ENCODE measurements around the gene SNRNP40.
"Not testable (repeated sequence)": the region's sequence is repeated elsewhere in the genome, so short reads cannot be mapped to it uniquely, and the experiment has no call there.

The SNRNP40 gene

GRCh38 chr1:31295874-31296485, 608 bp downstream of the SNRNP40 start:
- TF ChIP-seq CTCF (IDR thresholded peaks at IDR 0.05; ENCODE audit: low read length, missing control alignments), result no peak
- peak overlapping the region; percentile 94 for H3K4me3 ChIP-seq (replicated peaks; ENCODE audit: low read depth, low read length)
- no peak for DNase-seq (ENCODE audit: low read depth)

GRCh38 chr1:31289021-31289420, 7.6 kb downstream of the SNRNP40 start:
- no peak overlapping the region for H3K4me3 ChIP-seq (replicated peaks; ENCODE audit: low read depth, low read length)
- TF ChIP-seq CTCF (IDR thresholded peaks at IDR 0.05; ENCODE audit: low read length, missing control alignments), result no peak
- DNase-seq (ENCODE audit: low read depth), result no peak

GRCh38 chr1:31287791-31288190, 8.8 kb downstream of the SNRNP40 start:
- not testable (repeated sequence) for H3K4me3 ChIP-seq (replicated peaks; ENCODE audit: low read depth, low read length); DNase-seq (ENCODE audit: low read depth)

- not testable (repeated sequence) for DNase-seq (ENCODE audit: low read depth); H3K4me3 ChIP-seq (replicated peaks; ENCODE audit: low read depth, low read length)
Measured at GRCh38 chr1:31282426-31282825, 14.2 kb downstream of the SNRNP40 start.

- DNase-seq (ENCODE audit: low read depth), result no peak
- H3K4me3 ChIP-seq (replicated peaks; ENCODE audit: low read depth, low read length), result no peak overlapping the region
- no peak for TF ChIP-seq CTCF (IDR thresholded peaks at IDR 0.05; ENCODE audit: low read length, missing control alignments)
Measured at GRCh38 chr1:31273619-31274018, 23.0 kb downstream of the SNRNP40 start.

GRCh38 chr1:31272369-31272768, 24.2 kb downstream of the SNRNP40 start:
- TF ChIP-seq CTCF (IDR thresholded peaks at IDR 0.05; ENCODE audit: low read length, missing control alignments), result no peak
- H3K4me3 ChIP-seq (replicated peaks; ENCODE audit: low read depth, low read length), result no peak overlapping the region
- no peak for DNase-seq (ENCODE audit: low read depth)

GRCh38 chr1:31266547-31266946, 30.0 kb downstream of the SNRNP40 start:
- no peak overlapping the region for H3K4me3 ChIP-seq (replicated peaks; ENCODE audit: low read depth, low read length)
- no peak for DNase-seq (ENCODE audit: low read depth)
- TF ChIP-seq CTCF (IDR thresholded peaks at IDR 0.05; ENCODE audit: low read length, missing control alignments), result no peak

- TF ChIP-seq CTCF (IDR thresholded peaks at IDR 0.05; ENCODE audit: low read length, missing control alignments), result no peak
- DNase-seq (ENCODE audit: low read depth), result no peak
- no peak overlapping the region for H3K4me3 ChIP-seq (replicated peaks; ENCODE audit: low read depth, low read length)
Measured at GRCh38 chr1:31264790-31265386, 31.7 kb downstream of the SNRNP40 start.

Measured in fibroblast of pulmonary artery (primary cell).